ENCODE measurements around the gene MCC. TPM values are rescaled to one million over a fixed set of nuclear protein-coding genes. Genes with fewer than 3 reads are reported as not detected.

Gene MCC
- total RNA-seq, 1 donor from 2014 or later, result 10.2 TPM

DNA sequence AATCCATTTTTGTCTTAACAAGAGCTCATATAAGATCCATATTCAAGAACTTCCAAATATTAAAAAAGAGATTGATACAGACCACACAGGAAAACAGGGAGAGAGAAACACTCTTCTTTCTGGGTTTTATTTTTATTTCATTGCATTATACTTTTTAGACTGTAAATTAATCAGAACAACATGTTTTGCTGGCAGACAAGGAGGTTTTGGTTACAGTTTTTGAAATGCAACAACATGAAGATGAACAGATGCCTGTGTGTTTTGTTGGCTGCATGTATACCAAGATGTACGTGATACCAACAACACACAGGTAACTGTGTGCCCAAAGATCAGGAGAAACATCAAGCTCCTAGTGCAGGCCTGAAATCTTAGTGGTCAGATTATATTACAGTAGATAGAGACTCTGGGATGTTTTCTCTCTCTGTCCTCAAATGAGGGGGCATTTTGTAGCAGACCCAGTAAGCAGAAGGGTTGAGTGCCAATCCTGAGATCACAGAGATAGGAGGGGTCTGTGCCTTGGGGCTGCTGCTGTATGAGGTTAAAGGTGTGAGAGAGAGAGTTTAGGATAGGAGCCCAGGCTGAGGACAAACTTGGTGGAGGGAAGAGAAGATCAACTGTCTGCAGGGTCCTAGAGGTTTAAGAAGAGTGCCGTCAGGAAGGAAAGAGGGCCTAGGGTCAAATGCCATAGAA, 359.5 kb downstream of the MCC start:
- DNase-seq (ENCODE audit: low spot score in 2 of 2), result no peak
- no peak for FAIRE-seq

DNA sequence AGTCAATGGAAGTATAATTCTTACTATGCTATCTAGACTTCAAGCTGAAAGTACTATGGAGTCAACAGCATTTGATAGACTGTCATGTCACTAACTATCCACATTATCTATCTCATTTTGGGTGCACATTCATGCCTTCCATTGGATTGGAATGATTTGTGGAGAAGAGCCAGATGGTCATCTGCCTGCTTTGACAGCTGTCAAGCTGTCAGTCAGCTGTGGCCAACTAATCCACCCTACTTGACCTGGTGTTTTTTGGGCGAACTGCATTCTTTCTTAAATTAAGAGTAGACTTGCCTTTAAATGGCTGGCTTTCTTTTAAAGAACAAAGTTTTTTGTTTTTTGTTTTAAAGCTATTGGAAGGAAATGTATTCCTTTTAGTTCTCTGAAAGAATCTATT, 360.2 kb downstream of the MCC start:
- no peak for DNase-seq (ENCODE audit: low spot score in 2 of 2)

DNA sequence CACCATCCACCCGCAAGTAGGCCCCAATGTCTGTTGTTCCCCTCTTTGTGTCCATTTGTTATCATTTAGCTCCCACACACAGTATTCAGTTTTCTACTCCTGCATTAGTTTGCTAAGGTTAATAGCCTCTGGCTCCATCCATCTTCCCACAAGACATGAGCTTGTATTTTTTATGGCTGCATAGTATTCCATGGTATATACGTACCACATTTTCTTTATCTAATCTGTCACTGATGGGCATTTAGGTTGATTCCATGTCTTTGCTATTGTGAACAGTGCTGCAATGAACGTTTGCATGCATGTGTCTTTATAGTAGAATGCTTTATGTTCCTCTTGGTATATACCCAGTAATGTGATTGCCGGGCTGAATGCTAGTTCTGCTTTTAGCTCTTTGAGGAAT, 361.2 kb downstream of the MCC start:
- no peak for FAIRE-seq
- no peak for DNase-seq (ENCODE audit: low spot score in 2 of 2)

More for the DNA sequence above, 360.2 kb downstream of the MCC start:
- no peak for FAIRE-seq

DNA sequence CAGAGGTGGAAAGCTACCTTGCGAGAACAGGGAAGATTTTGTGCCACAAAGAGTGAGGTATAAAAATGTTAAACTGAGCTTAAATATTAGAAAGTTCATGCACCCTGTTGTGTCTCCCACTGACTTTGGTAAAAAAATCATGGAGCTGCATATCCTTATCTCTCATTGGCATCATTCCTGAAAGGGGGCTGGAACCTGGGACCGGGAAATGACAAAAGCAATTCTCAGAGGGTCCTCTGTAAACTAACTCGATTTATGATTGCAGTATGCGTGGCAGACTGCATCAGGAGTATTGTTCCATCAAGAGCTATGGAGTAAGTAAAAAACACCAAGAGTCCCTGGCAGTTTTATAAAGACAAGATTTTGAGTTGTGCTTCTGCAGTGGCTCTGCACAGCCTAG, 362.9 kb downstream of the MCC start:
- DNase-seq (ENCODE audit: low spot score in 2 of 2) (no peak), FAIRE-seq (no peak)

DNA sequence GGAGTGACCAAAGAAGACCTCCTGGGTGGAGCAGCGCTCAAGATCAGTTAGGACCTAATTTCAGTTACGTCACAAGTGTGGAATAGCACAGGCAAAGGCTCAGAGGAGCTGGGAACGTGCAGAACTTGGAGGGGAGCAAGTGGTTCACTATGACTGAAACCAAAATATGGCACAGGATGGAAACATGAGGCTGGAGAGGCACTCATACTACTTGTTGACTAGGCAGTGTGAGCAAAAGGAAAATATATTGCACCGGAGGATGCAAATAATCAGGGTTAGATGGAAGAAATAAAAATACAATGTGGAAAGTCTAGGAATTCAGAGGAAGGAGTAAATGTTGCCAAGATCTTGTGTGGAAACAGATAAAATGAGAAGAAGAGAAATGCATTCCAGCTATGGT, 363.3 kb downstream of the MCC start:
- DNase-seq (ENCODE audit: low spot score in 2 of 2) (no peak), FAIRE-seq (no peak)

DNA sequence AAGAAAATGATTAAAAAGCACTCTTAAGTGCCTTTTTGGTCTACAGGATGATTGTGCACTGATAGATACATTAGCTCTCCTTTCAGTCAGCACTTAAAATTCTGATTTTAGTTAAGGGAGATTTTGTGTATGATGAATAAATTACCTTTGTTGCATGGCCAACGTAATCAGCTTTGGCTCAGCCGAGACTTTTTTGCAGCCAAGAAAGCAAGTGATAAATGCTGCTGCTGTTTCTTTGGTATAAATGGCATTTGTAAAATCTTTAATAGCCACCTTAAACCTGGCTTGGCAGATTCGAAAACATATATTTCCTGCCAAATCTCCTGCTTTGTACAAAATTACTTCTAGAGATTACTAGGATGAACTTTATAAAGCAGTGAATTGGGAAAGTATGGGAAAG, 364.0 kb downstream of the MCC start:
- DNase-seq (ENCODE audit: low spot score in 2 of 2), result no peak

DNA sequence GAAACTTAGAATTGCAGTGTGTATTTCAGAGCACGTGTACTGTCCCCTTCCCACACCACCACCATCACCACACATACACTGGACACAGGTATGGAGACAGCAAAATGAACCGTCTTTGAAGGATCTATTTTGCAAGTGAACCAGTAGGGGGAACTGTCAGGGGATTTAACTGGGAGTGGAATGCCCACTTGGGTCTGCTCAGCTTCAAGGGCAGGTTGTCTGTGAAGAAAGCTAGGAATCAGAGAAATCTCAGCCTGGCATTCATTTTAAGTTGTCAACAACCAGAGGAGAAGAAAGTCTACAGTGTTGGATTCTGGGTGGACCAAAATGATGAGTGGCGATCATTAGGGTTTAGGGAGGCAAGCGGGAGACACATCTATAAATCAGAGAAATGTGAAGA, 364.6 kb downstream of the MCC start:
- FAIRE-seq, result no peak
- DNase-seq (ENCODE audit: low spot score in 2 of 2), result no peak

More for the DNA sequence above, 364.0 kb downstream of the MCC start:
- FAIRE-seq, result no peak

DNA sequence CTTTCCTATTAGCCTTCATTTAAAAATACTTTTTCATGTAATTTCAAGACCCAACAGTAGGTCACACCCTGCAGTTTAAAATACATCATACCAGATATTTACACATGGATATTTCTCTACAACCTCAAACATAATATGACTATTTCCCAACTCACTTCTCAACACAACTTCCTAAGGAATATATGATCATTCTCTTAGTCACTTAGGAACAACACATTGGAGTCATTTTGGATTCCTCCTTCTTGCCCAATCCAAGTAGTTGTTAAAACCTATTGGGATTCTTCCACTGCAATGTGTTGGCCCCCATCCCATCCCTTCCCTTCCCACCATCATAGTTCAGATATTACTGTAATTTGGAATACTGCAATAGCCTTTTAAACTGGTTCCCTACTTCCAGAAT, 366.2 kb downstream of the MCC start:
- DNase-seq (ENCODE audit: low spot score in 2 of 2) (no peak), FAIRE-seq (no peak)

DNA sequence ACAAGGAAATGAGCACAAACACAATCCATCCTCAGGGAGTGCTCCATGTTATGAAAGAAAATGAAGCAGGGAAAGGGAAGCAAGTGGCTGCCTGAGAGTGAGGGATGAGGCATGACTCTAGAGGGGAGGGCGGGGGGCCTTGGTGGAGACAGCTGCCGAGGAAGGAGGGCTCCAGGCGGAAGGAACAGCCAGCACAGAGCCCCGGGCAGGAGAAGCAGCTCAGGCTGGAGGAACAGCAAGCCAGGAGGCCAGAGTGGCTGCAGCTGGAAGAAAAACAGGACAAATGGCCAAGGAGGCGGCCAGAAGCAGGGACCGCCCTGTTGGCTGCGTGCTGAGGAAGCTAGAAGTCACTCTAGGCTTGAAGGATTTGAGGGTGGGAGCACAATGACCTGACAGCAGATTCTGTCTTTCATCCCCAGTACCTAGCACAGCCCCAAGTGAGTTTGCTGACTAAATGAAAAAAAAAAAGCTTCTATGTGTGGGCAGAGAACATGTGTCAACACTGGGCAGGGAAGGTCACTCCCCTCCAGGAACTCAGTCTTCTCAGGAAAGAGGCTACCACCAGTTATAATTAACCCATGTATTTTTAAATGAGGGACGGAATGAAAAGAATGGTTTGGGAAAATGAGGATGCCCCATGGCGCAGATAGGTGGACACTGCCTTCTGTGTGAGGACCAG, 368.9 kb downstream of the MCC start:
- DNase-seq (ENCODE audit: low spot score in 2 of 2) (no peak), FAIRE-seq (no peak)

DNA sequence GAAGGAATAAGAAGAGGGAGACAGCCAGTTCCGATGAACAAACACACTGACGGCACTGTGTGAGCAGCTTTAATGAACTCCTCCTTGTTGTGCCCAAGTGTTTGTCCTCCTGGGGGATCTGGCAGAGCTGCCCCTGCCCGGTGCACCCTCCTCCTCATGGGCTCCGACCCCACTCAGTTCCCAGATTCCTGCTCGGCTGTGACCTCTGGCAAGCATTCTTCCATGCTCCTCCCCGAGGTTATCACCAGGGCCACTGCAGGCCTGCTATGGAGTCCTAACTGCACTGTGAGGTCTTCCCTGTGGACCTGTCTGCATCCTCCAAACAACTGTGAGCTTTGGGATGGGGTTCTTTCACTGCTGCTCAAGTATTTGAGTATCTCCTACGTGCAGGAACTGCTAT, 369.5 kb downstream of the MCC start:
- DNase-seq (ENCODE audit: low spot score in 2 of 2) (no peak), FAIRE-seq (no peak)

DNA sequence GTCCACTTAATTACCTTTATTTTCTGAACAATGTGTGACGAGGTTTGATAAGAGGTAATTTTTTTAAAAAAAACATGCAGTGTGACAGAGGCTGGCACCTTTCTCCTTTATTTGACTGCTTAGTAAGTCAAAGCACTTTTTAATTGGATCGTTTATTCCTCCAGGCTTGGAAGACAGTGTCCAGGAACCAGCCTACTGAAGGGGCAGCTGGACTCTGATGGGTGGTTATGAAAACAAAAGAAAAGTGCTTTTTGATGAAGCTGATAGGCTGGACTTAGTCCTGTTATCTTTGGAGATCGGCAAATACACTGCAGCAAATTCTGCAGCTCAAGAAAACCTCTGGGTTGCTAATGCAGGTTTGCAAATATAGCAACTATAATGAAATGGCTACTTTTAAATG, 370.0 kb downstream of the MCC start:
- DNase-seq (ENCODE audit: low spot score in 2 of 2) (no peak), FAIRE-seq (no peak)

DNA sequence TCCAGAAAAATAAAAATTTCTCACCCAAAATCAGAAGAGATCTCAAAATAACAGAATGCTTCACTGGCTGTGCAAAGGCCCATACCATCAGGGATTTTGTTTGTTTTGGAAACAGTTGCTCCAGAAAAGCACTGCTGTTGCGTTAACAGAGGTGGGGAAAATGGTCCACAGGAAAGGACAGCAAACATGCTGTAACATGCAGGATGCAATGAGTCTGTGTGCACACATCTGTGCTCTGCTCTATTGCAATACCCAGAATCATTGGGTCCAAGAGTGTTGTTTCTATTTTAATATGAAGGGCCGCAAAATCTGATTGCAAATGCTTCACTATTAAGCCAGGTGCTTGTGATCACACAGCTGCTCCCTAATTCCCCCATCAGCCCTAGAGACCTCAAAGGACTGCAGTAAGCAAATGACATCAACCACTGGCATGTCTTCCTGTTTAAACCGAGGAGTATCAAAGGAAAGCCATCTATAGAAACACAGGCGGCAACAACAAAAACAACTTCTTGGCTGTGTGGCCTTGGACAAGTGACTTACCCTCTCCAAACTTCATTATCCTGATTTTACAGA, 370.6 kb downstream of the MCC start:
- DNase-seq (ENCODE audit: low spot score in 2 of 2) (no peak), FAIRE-seq (no peak)

DNA sequence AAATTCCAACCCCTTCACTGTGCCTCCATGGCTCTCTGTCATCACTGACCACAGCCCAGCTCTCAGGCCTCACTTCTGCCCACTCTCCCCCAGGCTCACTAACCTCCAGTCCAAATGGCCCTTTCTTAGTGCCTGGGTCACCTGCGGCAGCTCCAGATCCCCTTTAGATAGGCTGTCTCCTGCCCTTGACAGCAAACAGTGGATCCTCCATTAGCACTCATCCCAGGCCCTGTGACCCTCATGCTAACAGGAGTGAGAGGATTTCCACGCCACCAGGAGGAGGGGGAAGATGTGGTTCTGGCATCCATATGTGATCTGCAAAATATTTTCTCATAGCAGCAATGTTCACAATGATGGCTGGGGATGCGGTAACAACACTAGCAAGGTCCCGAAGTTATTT, 372.3 kb downstream of the MCC start:
- DNase-seq (ENCODE audit: low spot score in 2 of 2), result no peak
- FAIRE-seq, result no peak

DNA sequence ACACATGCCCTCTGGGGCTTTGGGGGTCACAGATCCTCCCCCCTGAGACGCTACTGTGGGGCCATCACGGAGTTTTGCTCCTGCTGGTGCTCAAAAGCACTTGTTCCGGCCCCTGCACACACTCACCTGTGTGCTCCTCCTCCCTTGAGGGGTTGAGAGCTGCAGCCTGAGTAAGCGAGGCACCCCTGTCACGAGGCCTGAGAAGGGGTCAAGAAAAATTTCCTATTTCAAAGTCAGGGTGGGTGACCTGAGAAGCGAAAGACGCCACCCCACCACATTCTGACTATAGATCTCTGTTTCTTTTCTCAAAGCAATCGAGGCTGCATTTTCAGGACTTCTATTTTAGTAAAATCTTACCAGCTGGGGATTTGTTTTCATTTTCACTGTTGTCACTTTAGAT, 373.2 kb downstream of the MCC start:
- FAIRE-seq, result no peak

DNA sequence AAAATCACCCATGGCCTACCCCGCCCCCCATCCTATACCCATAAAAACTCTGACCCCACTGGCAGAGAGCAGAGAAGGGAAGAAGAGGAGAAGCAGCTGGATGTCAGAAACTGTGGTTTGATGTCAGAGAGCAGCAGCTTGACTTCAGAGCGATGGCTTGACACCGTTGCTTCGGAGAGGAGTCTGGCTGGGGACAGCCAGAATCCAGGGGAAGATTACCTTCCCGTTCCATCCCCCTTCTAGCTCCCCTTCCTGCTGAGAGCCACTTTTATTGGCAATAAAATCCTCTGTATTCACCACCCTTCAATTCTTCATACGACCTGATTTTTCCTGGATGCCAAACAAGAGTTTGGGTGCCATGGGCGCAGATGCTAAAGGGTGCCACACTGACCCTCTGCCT, 373.7 kb downstream of the MCC start:
- DNase-seq (ENCODE audit: low spot score in 2 of 2) (no peak), FAIRE-seq (no peak)

More for the DNA sequence above, 373.2 kb downstream of the MCC start:
- DNase-seq (ENCODE audit: low spot score in 2 of 2), result no peak

DNA sequence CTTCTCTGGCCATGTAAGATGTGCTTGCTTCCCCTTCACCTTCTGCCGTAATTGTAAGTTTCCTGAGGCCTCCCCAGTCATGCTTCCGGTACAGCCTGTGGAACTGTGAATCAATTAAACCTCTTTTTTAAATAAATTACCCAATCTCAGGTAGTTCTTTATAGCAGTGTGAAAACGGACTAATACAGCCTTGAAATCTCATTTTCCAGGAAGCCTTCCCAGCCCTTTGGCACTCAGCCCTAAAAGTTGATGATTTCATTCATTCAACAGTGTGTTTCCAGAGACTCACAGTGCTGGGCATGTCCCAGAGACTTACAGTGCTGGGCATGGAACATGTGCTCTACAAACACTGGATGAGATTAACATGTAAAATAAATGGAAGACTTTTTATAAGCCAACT, 375.8 kb downstream of the MCC start:
- DNase-seq (ENCODE audit: low spot score in 2 of 2) (no peak), FAIRE-seq (no peak)

DNA sequence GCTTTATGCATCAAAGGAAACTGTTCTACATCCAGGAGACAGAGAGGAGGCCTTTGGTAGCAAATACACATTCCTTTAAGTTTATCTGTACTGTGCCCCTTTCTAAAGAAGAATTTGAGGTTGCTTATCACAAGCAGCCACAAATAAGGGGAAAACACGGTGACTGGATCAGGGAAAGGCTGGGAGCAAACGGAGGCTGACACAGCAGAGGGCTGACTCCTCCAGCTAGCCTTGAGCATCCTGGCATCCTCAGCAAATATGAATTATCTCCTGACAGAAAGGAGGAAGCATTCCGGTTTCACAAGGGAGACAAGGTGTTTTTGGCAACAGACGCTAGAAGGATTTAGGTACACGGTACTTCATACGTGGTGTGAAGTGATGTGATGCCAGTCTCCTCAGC, 378.1 kb downstream of the MCC start:
- DNase-seq (ENCODE audit: low spot score in 2 of 2) (no peak), FAIRE-seq (no peak)

DNA sequence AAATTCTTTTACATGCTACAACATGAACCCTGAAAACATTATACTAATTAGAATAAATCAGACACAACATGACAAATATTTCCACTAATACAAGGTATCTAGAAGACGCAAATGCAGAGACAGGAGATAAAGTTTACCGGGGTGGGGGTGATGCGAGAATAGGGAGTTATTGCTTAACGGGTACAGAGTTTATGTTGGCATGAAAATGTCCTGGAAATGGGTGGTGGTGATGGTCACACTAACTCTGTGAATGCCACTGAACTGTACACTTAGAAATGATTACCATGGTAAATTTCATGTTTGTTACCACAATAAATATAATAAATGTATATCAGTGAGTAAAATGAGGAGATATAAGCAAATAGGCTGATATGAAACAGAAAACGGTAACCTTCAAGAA, 378.9 kb downstream of the MCC start:
- no peak for FAIRE-seq

DNA sequence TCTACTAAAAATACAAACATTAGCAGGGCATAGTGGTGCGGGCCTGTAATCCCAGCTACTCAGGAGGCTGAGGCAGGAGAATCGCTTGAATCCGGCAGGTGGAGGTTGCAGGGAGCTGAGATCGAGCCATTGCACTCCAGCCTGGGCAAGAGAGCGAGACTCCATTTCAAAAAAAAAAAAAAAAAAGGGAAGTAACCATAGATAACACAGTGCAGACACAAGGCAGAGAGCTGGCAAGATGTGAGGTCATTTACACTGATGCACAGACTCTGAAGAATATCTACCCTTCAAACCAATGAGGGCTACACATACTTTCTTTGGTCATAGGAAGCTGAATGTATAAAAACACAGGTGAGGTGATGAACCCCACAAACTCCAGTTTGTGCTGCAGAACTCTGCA, 379.8 kb downstream of the MCC start:
- DNase-seq (ENCODE audit: low spot score in 2 of 2), result no peak
- no peak for FAIRE-seq

More for the DNA sequence above, 378.9 kb downstream of the MCC start:
- DNase-seq (ENCODE audit: low spot score in 2 of 2), result no peak

DNA sequence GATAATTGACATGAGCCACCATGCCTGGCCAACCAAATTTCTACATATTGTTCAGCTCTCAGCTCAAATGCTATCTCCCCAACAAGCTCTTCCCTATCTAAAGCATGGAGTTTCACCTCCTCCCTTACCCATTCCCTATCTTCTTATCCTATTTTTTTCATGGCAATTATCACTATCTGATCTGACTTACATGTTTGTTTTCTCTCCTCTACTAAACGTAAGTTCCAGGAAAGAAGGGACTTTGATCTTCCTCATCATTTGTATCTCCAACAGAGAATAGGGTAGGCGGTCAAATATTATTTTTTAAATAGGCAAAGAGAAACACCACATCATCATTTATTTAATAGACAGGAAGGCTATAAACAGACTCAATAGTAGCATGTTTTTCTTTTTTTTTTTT, 381.4 kb downstream of the MCC start:
- no peak for FAIRE-seq

DNA sequence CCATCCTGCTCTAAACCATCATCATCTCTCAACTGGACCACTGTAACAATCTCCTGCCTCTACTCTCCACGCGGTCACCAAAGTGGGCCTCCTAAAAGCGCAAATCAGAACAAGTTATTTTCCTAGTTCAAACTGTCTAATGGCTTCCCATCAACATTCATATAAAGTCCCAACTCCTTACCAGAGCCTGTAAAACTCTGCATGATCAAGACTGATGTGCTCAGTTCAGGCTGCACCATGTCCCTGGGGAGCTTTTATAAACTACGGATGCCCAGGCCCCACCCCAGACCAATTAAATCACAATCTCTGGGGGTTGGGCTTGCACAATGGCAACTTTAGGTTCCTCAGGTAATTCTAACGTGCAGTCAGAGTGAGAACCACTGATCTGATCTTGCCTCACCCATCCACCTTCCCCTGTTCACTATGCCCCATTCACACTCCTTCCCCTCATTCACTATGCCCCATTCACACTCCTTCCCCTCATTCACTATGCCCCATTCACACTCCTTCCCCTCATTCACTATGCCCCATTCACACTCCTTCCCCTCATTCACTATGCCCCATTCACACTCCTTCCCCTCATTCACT, 382.5 kb downstream of the MCC start:
- no peak for FAIRE-seq

More for the DNA sequence above, 381.4 kb downstream of the MCC start:
- DNase-seq (ENCODE audit: low spot score in 2 of 2), result no peak

DNA sequence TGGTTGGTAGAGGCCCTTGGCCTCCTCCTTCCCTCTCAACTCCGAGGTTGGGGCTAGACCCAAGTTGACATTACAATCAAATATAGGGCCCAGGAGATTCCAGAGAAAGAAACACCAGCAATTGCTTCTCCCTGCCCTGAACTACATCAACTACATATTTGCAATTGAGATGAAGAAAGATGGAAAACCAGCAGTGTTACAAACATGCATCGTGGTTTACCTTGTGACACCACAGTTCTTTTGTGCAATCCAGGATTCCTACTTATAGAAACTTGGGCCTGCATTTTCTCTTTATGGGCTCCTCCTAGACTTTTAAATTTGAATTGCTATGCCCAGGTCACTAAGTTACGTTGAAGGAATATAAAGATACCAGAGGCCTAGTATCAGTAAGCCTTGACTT, 384.9 kb downstream of the MCC start:
- DNase-seq (ENCODE audit: low spot score in 2 of 2), result no peak
- FAIRE-seq, result no peak

More for the DNA sequence above, 382.5 kb downstream of the MCC start:
- no peak for DNase-seq (ENCODE audit: low spot score in 2 of 2)
